Caco-2 (cell line): Measurements from ENCODE around the gene LIPC. TPM values are rescaled to one million over a fixed set of nuclear protein-coding genes. Genes with fewer than 3 reads are reported as not detected.

ENCODE experiments used
- BruUV-seq: library from RNA; stranded (reverse); fragments of 400-500 nt; replicated peaks from 2 replicates; lab custom pipeline; 2021; lab: Mats Ljungman, UMichigan
- CTCF ChIA-PET: fragments of 300-600 bp; sonication (Branson Sonifier 250); formaldehyde crosslinking; loops from one replicate; lab custom pipeline; 2022; ENCODE audit warnings: antibody characterized with exemption; lab: Charles Lee
- POLR2A ChIA-PET: fragments of 300-600 bp; sonication (Branson Sonifier 250); formaldehyde crosslinking; loops from one replicate; lab custom pipeline; 2022; ENCODE audit warnings: antibody characterized with exemption; lab: Charles Lee
- DNase-seq, 2 experiments: peaks; one replicate each; pipeline versions ENCODE4 v3.0.0 to v3.0.0-alpha.2; 2020 to 2022
- H3K27me3 ChIP-seq: replicated peaks from 2 replicates; pipeline ENCODE4 v1.6.0; 2011; ENCODE audit warnings: low read length; ENCODE audit not compliant: control insufficient read depth, insufficient read depth
- H3K36me3 ChIP-seq: 2 replicates; pipeline ENCODE4 v1.5.1; 2011; ENCODE audit warnings: low read length; ENCODE audit not compliant: control insufficient read depth, insufficient read depth
- H3K4me1 ChIP-seq: fragments of 250-450 bp; sonication (Bioruptor Pico); 2 replicates; pipeline ENCODE4 v1.5.1; 2020; ENCODE audit warnings: mild to moderate bottlenecking
- H3K4me3 ChIP-seq: 2 replicates; pipeline ENCODE4 v1.5.1; 2011; ENCODE audit warnings: low read depth, mild to moderate bottlenecking, control low read depth, low read length
- H3K9me3 ChIP-seq: fragments of 250-450 bp; sonication (Bioruptor Pico); 2 replicates; pipeline ENCODE4 v1.5.1; 2020; ENCODE audit warnings: mild to moderate bottlenecking, moderate library complexity
- H3K27ac Mint-ChIP-seq: one replicate; pipeline ENCODE4 v1.8.0; 2022; ENCODE audit warnings: mixed read lengths; ENCODE audit not compliant: unreplicated experiment
- H3K27me3 Mint-ChIP-seq: one replicate; pipeline ENCODE4 v1.8.0; 2022; ENCODE audit warnings: mixed read lengths; ENCODE audit not compliant: insufficient read depth, unreplicated experiment
- H3K36me3 Mint-ChIP-seq: one replicate; pipeline ENCODE4 v1.8.0; 2022; ENCODE audit warnings: mild to moderate bottlenecking, mixed read lengths; ENCODE audit not compliant: insufficient read depth, unreplicated experiment
- H3K4me1 Mint-ChIP-seq: one replicate; pipeline ENCODE4 v1.8.0; 2022; ENCODE audit warnings: low read depth, mixed read lengths; ENCODE audit not compliant: unreplicated experiment
- H3K4me3 Mint-ChIP-seq: one replicate; pipeline ENCODE4 v1.8.0; 2022; ENCODE audit warnings: mild to moderate bottlenecking, moderate library complexity, mixed read lengths; ENCODE audit not compliant: unreplicated experiment
- H3K9me3 Mint-ChIP-seq: one replicate; pipeline ENCODE4 v1.8.0; 2022; ENCODE audit warnings: mixed read lengths; ENCODE audit not compliant: unreplicated experiment
- CTCF ChIP-seq, 2 experiments: fragments of 200-600 bp in 1 of 2; IDR thresholded peaks; 1 replicate in 1 of 2; 2 replicates in 1 of 2; pipeline versions ENCODE4 v1.5.1 to v1.8.0; 2011 to 2022; ENCODE audit warnings: antibody characterized with exemption in 1 of 2, control low read depth in 1 of 2, inconsistent platforms in 1 of 2, low read depth in 1 of 2, low read length in 1 of 2, mild to moderate bottlenecking in 1 of 2, moderate library complexity in 1 of 2; ENCODE audit not compliant: insufficient read depth in 1 of 2, severe bottlenecking in 1 of 2, unreplicated experiment in 1 of 2
- intact Hi-C: fragments of 100-400 bp; cut with micrococcal nuclease; formaldehyde crosslinking; loops from one replicate; pipeline ENCODE4 v1.10.0; 2022; ENCODE audit not compliant: unreplicated experiment
- total RNA-seq: library from RNA; stranded (reverse); gene quantifications from 2 replicates; pipeline ENCODE4 v1.2.3, GENCODE V29; 2022

Gene LIPC
- total RNA-seq, 1 experiment from 2014 or later, result 17.6 TPM

- Mint-ChIP-seq H3K4me3 (no peak overlapping the region), H3K9me3 (no peaks in the 10 kb centered on the region)
- intact Hi-C loops, result loop anchor here (10.0 kb wide), 1 partner anchor 296 kb away; the partner anchor contains the start of gene ADAM10
Observed at GRCh38 chr15:58448906-58449305, 17.1 kb downstream of the LIPC start.

GRCh38 chr15:58451826-58452225, 20.0 kb downstream of the LIPC start:
- H3K4me1 ChIP-seq, result peaks cover 13% of the 10 kb centered on the region; the same call in 1 of the 2 replicates
- BruUV-seq, result no TSS peak
- H3K27ac Mint-ChIP-seq, result no peak overlapping the region
- ChIA-PET CTCF (no interaction called here), POLR2A (no interaction called here)
- intact Hi-C loops, result no loop called here
- H3K36me3 ChIP-seq, result no peaks in the 10 kb centered on the region; the same call in 1 of the 2 replicates
- DNase-seq, result no peak
- H3K4me1 Mint-ChIP-seq, result peaks cover 21% of the 10 kb centered on the region
- no peak for TF ChIP-seq CTCF (IDR thresholded peaks at IDR 0.05; ENCODE audit: insufficient read depth in 1 of 2, low read depth in 1 of 2, low read length in 1 of 2, severe bottlenecking in 1 of 2, unreplicated experiment in 1 of 2)
- no peak overlapping the region for H3K4me3 ChIP-seq
- H3K9me3 Mint-ChIP-seq, result no peaks in the 10 kb centered on the region
- no peaks in the 10 kb centered on the region for H3K27me3 ChIP-seq
- no peaks in the 10 kb centered on the region for H3K9me3 ChIP-seq
- H3K36me3 Mint-ChIP-seq, result no peaks in the 10 kb centered on the region
- H3K27me3 Mint-ChIP-seq, result no peaks in the 10 kb centered on the region
- no peak overlapping the region for H3K4me3 Mint-ChIP-seq

More at GRCh38 chr15:58448906-58449305, 17.1 kb downstream of the LIPC start:
- Histone ChIP-seq H3K4me1 (peaks cover 18% of the 10 kb centered on the region), H3K4me3 (no peak overlapping the region), H3K27me3 (no peaks in the 10 kb centered on the region), H3K36me3 (no peaks in the 10 kb centered on the region; the same call in none of the 2 replicates), H3K9me3 (no peaks in the 10 kb centered on the region)
- H3K27me3 Mint-ChIP-seq, result no peaks in the 10 kb centered on the region
- H3K36me3 Mint-ChIP-seq, result no peaks in the 10 kb centered on the region
- no TSS peak for BruUV-seq
- H3K4me1 Mint-ChIP-seq, result peaks cover 16% of the 10 kb centered on the region
- TF ChIP-seq CTCF (IDR thresholded peaks at IDR 0.05; ENCODE audit: insufficient read depth in 1 of 2, low read depth in 1 of 2, low read length in 1 of 2, severe bottlenecking in 1 of 2, unreplicated experiment in 1 of 2), result no peak
- DNase-seq, result no peak
- ChIA-PET CTCF (no interaction called here), POLR2A (no interaction called here)
- no peak overlapping the region for H3K27ac Mint-ChIP-seq

DNA sequence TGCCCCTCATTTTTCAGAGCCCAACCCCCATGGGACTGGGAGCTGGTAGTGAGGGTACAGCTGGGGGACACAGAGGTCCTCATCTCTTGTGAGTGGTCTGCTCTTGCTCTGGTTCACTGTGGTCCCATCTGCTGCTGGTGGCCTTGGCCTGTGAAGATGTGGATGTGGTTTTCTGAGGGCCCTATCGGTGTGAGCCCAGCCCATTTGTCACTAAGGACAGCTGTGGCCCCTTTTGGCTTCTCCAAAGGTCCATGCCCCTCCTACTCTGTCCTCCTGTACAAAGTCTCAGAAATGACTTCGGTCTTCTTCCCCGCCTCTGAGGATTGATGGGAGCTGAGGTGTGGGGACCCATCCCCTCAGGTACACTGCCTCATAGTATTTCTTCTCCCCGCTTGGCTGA, 21.0 kb downstream of the LIPC start:
- no peak overlapping the region for H3K4me3 ChIP-seq
- no peaks in the 10 kb centered on the region for H3K9me3 ChIP-seq
- H3K27ac Mint-ChIP-seq, result no peak overlapping the region
- intact Hi-C loops, result no loop called here
- H3K9me3 Mint-ChIP-seq, result no peaks in the 10 kb centered on the region
- BruUV-seq, result no TSS peak
- H3K27me3 ChIP-seq, result no peaks in the 10 kb centered on the region
- no peaks in the 10 kb centered on the region; the same call in 1 of the 2 replicates for H3K36me3 ChIP-seq
- H3K4me1 ChIP-seq, result peaks cover 16% of the 10 kb centered on the region; the same call in 1 of the 2 replicates
- H3K36me3 Mint-ChIP-seq, result no peaks in the 10 kb centered on the region
- no peak for DNase-seq
- CTCF ChIA-PET, result no interaction called here
- H3K4me1 Mint-ChIP-seq, result peaks cover 26% of the 10 kb centered on the region
- no peaks in the 10 kb centered on the region for H3K27me3 Mint-ChIP-seq
- POLR2A ChIA-PET, result no interaction called here
- no peak overlapping the region for H3K4me3 Mint-ChIP-seq
- no peak for TF ChIP-seq CTCF (IDR thresholded peaks at IDR 0.05; ENCODE audit: insufficient read depth in 1 of 2, low read depth in 1 of 2, low read length in 1 of 2, severe bottlenecking in 1 of 2, unreplicated experiment in 1 of 2)
